Measurements from ENCODE around the gene MARCHF4. TPM values are rescaled to one million over a fixed set of nuclear protein-coding genes. Genes with fewer than 3 reads are reported as not detected.

MARCHF4 gene
- total and polyA plus RNA-seq, 7 donors: under 0.01 to 0.20 (median 0.14) TPM; not detected in 4

- TF ChIP-seq POLR2AphosphoS5 (IDR thresholded peaks at IDR 0.05) (no peak), POLR2A (IDR thresholded peaks at IDR 0.05) (no peak), EP300 (IDR thresholded peaks at IDR 0.05) (no peak)
- TF ChIP-seq, protein P1, sequence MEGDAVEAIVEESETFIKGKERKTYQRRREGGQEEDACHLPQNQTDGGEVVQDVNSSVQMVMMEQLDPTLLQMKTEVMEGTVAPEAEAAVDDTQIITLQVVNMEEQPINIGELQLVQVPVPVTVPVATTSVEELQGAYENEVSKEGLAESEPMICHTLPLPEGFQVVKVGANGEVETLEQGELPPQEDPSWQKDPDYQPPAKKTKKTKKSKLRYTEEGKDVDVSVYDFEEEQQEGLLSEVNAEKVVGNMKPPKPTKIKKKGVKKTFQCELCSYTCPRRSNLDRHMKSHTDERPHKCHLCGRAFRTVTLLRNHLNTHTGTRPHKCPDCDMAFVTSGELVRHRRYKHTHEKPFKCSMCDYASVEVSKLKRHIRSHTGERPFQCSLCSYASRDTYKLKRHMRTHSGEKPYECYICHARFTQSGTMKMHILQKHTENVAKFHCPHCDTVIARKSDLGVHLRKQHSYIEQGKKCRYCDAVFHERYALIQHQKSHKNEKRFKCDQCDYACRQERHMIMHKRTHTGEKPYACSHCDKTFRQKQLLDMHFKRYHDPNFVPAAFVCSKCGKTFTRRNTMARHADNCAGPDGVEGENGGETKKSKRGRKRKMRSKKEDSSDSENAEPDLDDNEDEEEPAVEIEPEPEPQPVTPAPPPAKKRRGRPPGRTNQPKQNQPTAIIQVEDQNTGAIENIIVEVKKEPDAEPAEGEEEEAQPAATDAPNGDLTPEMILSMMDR (IDR thresholded peaks at IDR 0.05): no peak
- intact Hi-C loops (cut with DNase I): no loop called here
- no peak for DNase-seq
- WGBS, 2 donors: 58 to 59% methylated on average over 4 of the region's 4 CpGs
- H3K27me3 ChIP-seq: no peaks in the 10 kb centered on the region
- no peaks in the 10 kb centered on the region for H3K9me3 ChIP-seq
- H3K4me1 ChIP-seq: no peaks in the 10 kb centered on the region
- H3K27ac ChIP-seq: no peak overlapping the region
- H3K36me3 ChIP-seq: no peaks in the 10 kb centered on the region
- H3K4me3 ChIP-seq: no peak overlapping the region
Measured at GRCh38 chr2:216354306-216354705, 18.0 kb downstream of the MARCHF4 start.

- Histone ChIP-seq H3K9me3 (no peaks in the 10 kb centered on the region), H3K4me1 (no peaks in the 10 kb centered on the region), H3K27ac (no peak overlapping the region), H3K36me3 (no peaks in the 10 kb centered on the region), H3K4me3 (no peak overlapping the region), H3K27me3 (no peaks in the 10 kb centered on the region)
- DNase-seq: no peak
- 43 to 46% methylated on average over 5 of the region's 5 CpGs for WGBS, 2 donors
- intact Hi-C loops (cut with DNase I): no loop called here
- TF ChIP-seq POLR2A (IDR thresholded peaks at IDR 0.05) (no peak), POLR2AphosphoS5 (IDR thresholded peaks at IDR 0.05) (no peak), EP300 (IDR thresholded peaks at IDR 0.05) (no peak)
- TF ChIP-seq, protein P1 (IDR thresholded peaks at IDR 0.05): no peak
Measured at GRCh38 chr2:216352653-216353270, 19.5 kb downstream of the MARCHF4 start.

DNA sequence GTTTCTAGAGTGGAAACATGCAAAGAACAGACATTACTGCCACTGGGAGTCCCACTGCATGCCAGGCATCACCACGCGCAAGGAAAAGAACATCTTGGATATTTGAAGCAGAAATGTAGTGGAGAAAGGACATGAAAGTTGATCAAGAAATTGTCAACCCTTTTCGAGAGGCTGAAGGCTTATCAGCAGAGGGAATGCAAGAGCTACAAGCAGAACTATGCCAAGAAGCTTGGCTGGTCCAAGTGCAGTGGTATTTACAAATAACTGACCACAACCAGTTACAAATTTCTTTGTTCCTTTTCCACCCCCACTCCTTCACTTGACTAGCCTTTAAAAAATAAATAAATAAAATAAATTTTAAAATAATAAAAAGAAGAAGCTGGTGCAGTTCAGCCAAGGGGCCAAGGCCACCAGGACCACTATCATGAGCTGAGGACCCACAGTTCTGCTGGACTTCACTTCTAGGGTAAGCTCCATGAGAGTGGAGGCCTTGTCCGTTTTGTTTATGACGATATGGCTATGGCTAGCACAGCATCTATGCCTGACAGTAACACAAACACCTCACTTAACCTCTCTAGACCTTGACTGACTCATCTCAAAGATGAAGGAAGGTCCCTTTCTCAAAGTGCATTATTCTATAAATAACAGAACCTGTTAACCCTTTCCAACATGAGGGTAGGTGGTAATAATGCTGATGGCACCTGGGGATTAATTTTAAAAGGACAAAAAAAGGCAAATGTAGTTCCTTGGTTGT lies 20.9 kb downstream of the MARCHF4 start:
- Histone ChIP-seq H3K36me3 (no peaks in the 10 kb centered on the region), H3K27ac (no peak overlapping the region), H3K9me3 (no peaks in the 10 kb centered on the region), H3K27me3 (no peaks in the 10 kb centered on the region), H3K4me1 (no peaks in the 10 kb centered on the region), H3K4me3 (no peak overlapping the region)
- WGBS, 2 donors: 83 to 84% methylated on average over 5 of the region's 5 CpGs
- no peak for DNase-seq
- intact Hi-C loops (cut with DNase I): no loop called here
- TF ChIP-seq, protein P1 (IDR thresholded peaks at IDR 0.05): no peak
- TF ChIP-seq EP300 (IDR thresholded peaks at IDR 0.05) (no peak), POLR2A (IDR thresholded peaks at IDR 0.05) (no peak), POLR2AphosphoS5 (IDR thresholded peaks at IDR 0.05) (no peak)

GRCh38 chr2:216350214-216350791 lies 22.0 kb downstream of the MARCHF4 start:
- Histone ChIP-seq H3K27me3 (no peaks in the 10 kb centered on the region), H3K4me3 (no peak overlapping the region), H3K4me1 (no peaks in the 10 kb centered on the region), H3K36me3 (no peaks in the 10 kb centered on the region), H3K27ac (no peak overlapping the region), H3K9me3 (no peaks in the 10 kb centered on the region)
- intact Hi-C loops (cut with DNase I): no loop called here
- 78 to 88% methylated on average over 3 of the region's 3 CpGs for WGBS, 2 donors
- DNase-seq: no peak
- TF ChIP-seq EP300 (IDR thresholded peaks at IDR 0.05) (no peak), POLR2AphosphoS5 (IDR thresholded peaks at IDR 0.05) (no peak), POLR2A (IDR thresholded peaks at IDR 0.05) (no peak)
- TF ChIP-seq, protein P1 (IDR thresholded peaks at IDR 0.05): no peak
